Tibial nerve (tissue), 4 donors: ENCODE results near the gene CBLIF. TPM values are rescaled to one million over a fixed set of nuclear protein-coding genes. Genes with fewer than 3 reads are reported as not detected.

ENCODE experiments used
- DNase-seq, 2 donors: peaks; one replicate each; pipeline ENCODE4 v3.0.0-alpha.2; 2019; ENCODE audit warnings: low spot score in 2 of 2
- H3K27ac ChIP-seq, 4 donors: fragments of 200-600 bp; sonication (generic) in 3 of 4; one replicate each; pipeline ENCODE4 v1.5.1; 2017 to 2019; ENCODE audit warnings: mild to moderate bottlenecking in 1 of 4
- H3K27me3 ChIP-seq, 2 donors: fragments of 200-600 bp; sonication (generic) in 1 of 2; one replicate each; pipeline versions ENCODE4 v1.5.1 to v1.6.0; 2017 to 2019
- H3K36me3 ChIP-seq, 3 donors: fragments of 200-600 bp; sonication (generic); one replicate each; pipeline ENCODE4 v1.5.1; 2018 to 2019
- H3K4me1 ChIP-seq, 4 donors: fragments of 200-600 bp; sonication (generic) in 3 of 4; one replicate each; pipeline ENCODE4 v1.5.1; 2017 to 2019
- H3K4me3 ChIP-seq, 4 donors: fragments of 200-600 bp; sonication (generic) in 3 of 4; one replicate each; pipeline ENCODE4 v1.5.1; 2017 to 2019; ENCODE audit warnings: mild to moderate bottlenecking in 1 of 4, moderate library complexity in 1 of 4
- H3K9me3 ChIP-seq, 4 donors: fragments of 200-600 bp; sonication (generic) in 3 of 4; one replicate each; pipeline ENCODE4 v1.5.1; 2017 to 2019
- EP300 ChIP-seq, 2 donors: sonication (generic); formaldehyde crosslinking; IDR thresholded peaks; one replicate each; pipeline ENCODE4 v1.6.1; 2017; ENCODE audit warnings: antibody characterized with exemption in 2 of 2, mild to moderate bottlenecking in 1 of 2
- POLR2A ChIP-seq, 2 donors: fragments of 450-650 bp; IDR thresholded peaks; one replicate each; pipeline ENCODE4 v1.6.1; 2017; ENCODE audit warnings: antibody characterized with exemption in 2 of 2, mild to moderate bottlenecking in 2 of 2, moderate library complexity in 2 of 2
- WGBS, 2 donors: methylation state at CpG; one replicate each; pipeline ENCODE4 v1.1.5; 2018; 5-methylcytosine and 5-hydroxymethylcytosine counted together
- total RNA-seq, 4 donors: library from RNA; depleted of rRNA; stranded (reverse); fragments of >200 nt; gene quantifications; one replicate each; pipeline ENCODE4 v1.1.0, GENCODE V29; 2016
- TF ChIP-seq, protein P1 (sequence below), 5 experiments: fragments of 200-600 bp in 3 of 5; fragments of 450-650 bp in 2 of 5; sonication (generic) in 3 of 5; IDR thresholded peaks; one replicate each; pipeline ENCODE4 v1.5.1; 2016 to 2019; ENCODE audit warnings: antibody characterized with exemption in 5 of 5, mild to moderate bottlenecking in 3 of 5, moderate library complexity in 2 of 5

CBLIF gene
- total RNA-seq, 4 donors from 2014 or later, result not detected

DNA sequence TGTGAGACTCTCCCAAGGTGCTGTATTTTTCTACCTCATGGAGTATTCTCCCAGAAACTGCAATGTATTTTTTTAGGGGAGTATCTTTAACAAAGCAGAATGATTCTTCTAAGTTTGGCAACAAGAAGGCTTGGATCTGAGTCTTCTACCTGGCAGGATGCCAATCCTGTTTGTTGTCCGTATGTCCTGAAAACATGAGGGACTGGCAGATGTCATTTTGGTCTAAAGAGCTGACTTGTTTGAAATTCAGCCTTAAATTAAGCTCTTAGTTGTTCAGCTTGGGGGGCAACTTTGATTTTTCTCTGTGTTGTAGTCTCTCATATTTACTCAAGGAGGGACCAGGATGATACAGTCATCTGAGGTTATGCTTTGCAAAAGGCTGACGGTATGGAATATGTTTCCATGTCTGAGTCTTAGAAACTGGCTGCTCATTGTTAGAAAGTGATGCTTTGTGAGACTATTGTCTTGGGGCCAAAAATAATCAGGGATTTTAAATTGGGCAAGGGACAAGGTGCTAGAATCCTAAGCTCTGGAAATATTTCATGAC lies 44.1 kb downstream of the CBLIF start:
- peaks cover 0 to 54% (median 0%) of the 10 kb centered on the region in 3 donors for H3K36me3 ChIP-seq
- WGBS, 2 donors, result 29 to 43% methylated on average over 2 of the region's 2 CpGs

DNA sequence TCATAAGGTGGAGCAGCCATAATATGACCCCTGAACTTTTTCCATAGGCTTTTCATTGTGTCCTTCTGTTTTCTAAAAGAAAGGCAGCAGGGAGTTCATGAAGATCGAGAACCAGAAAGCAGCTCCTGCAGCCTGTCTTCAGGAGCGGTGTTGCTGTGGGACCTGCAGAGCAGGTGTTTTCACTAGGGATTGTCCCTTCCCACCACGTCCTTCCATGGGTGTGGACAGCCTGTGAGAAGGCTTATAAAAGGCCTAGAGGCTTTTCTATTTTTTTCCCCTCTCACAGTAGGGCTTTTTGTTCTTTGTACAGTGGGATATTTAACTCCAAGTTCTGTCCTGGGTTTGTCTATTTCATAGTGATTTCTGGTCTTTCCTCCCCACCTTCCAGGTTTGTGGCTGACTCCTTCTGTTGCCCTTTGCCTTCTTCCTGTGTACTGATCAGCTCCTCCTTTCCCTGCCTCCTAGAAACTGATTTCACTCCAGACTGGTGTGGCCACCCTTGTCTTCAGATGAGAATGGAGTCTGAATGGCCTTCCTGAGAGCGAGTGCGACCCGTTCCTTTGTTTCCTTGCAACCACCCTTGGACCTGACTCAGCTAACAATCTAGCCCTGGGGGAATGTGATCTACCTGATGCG lies 44.8 kb downstream of the CBLIF start:
- no peaks in the 10 kb centered on the region for H3K27me3 ChIP-seq
- no peak for DNase-seq
- no peak overlapping the region for H3K4me3 ChIP-seq
- peaks cover 0 to 7% (median 0%) of the 10 kb centered on the region in 4 donors for H3K4me1 ChIP-seq
- TF ChIP-seq EP300 (IDR thresholded peaks at IDR 0.05) (no peak), POLR2A (IDR thresholded peaks at IDR 0.05) (no peak)
- TF ChIP-seq, protein P1, sequence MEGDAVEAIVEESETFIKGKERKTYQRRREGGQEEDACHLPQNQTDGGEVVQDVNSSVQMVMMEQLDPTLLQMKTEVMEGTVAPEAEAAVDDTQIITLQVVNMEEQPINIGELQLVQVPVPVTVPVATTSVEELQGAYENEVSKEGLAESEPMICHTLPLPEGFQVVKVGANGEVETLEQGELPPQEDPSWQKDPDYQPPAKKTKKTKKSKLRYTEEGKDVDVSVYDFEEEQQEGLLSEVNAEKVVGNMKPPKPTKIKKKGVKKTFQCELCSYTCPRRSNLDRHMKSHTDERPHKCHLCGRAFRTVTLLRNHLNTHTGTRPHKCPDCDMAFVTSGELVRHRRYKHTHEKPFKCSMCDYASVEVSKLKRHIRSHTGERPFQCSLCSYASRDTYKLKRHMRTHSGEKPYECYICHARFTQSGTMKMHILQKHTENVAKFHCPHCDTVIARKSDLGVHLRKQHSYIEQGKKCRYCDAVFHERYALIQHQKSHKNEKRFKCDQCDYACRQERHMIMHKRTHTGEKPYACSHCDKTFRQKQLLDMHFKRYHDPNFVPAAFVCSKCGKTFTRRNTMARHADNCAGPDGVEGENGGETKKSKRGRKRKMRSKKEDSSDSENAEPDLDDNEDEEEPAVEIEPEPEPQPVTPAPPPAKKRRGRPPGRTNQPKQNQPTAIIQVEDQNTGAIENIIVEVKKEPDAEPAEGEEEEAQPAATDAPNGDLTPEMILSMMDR (IDR thresholded peaks at IDR 0.05), result no peak
- 67 to 74% methylated on average over 7 of the region's 7 CpGs for WGBS, 2 donors
- H3K36me3 ChIP-seq, result peaks cover 0 to 54% (median 0%) of the 10 kb centered on the region in 3 donors
- H3K27ac ChIP-seq, result no peak overlapping the region
- H3K9me3 ChIP-seq, result no peaks in the 10 kb centered on the region

More for the DNA sequence above, 44.1 kb downstream of the CBLIF start:
- Histone ChIP-seq H3K4me3 (no peak overlapping the region), H3K27me3 (no peaks in the 10 kb centered on the region), H3K27ac (peak overlapping the region in 1 of 4 donors; percentile 55), H3K4me1 (peaks cover 0 to 7% (median 0%) of the 10 kb centered on the region in 4 donors), H3K9me3 (no peaks in the 10 kb centered on the region)
- no peak for DNase-seq
- TF ChIP-seq, protein P1 (IDR thresholded peaks at IDR 0.05), result no peak
- TF ChIP-seq EP300 (IDR thresholded peaks at IDR 0.05) (no peak), POLR2A (IDR thresholded peaks at IDR 0.05) (no peak)

DNA sequence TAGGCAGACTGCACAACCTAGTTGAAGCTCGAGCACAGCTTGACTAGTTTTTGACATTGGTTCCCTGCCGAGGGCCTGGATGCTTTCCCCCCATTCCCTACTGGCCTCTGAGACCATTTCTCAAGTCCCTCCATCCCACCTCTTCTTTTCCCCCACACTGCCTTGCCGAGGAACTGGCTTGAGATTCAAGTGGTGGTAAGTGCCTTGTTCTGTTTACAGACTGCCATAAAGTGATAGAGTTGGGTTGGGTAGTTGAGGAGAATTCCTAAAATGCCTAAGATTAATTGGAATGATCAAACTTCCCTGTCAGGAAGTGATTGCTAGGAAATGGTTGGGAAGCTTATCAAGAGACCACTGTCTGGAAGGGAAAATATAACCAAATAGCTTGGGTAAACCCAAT lies 50.9 kb downstream of the CBLIF start:
- WGBS, 2 donors, result 70 to 72% methylated on average over 3 of the region's 3 CpGs
- Histone ChIP-seq H3K36me3 (peaks cover 0 to 89% (median 0%) of the 10 kb centered on the region in 3 donors), H3K4me3 (no peak overlapping the region), H3K27me3 (no peaks in the 10 kb centered on the region), H3K9me3 (no peaks in the 10 kb centered on the region), H3K27ac (no peak overlapping the region), H3K4me1 (no peaks in the 10 kb centered on the region)
- TF ChIP-seq EP300 (IDR thresholded peaks at IDR 0.05) (no peak), POLR2A (IDR thresholded peaks at IDR 0.05) (no peak)
- TF ChIP-seq, protein P1 (IDR thresholded peaks at IDR 0.05), result no peak
- no peak for DNase-seq

DNA sequence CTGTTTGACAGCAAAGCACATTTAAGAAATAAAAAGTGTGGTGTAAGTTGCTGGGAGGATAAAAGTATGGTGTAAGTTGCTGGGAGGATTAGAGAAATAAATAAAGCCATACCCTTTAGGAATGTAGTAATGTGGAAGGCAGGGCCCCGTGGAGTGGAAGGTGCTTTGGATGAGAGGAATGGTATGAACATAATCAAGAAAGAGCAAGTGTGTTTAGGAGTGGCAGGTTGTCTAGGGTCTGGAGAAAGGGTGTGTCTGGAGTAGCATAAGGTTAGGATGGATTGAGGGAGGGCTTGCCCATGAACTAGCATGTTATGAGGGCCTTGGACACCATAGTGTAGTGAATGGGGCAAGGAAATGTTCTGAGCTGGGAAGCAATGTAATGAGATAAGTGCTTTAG lies 52.8 kb downstream of the CBLIF start:
- Histone ChIP-seq H3K9me3 (no peaks in the 10 kb centered on the region), H3K27ac (no peak overlapping the region), H3K27me3 (no peaks in the 10 kb centered on the region), H3K4me1 (peaks cover 0 to 2% (median 0%) of the 10 kb centered on the region in 4 donors), H3K36me3 (peaks cover 0 to 85% (median 4%) of the 10 kb centered on the region in 3 donors), H3K4me3 (no peak overlapping the region)
- DNase-seq, result no peak
- TF ChIP-seq EP300 (IDR thresholded peaks at IDR 0.05) (no peak), POLR2A (IDR thresholded peaks at IDR 0.05) (no peak)
- TF ChIP-seq, protein P1 (IDR thresholded peaks at IDR 0.05), result no peak
- 79 to 84% methylated on average over 1 of the region's 1 CpG for WGBS, 2 donors

DNA sequence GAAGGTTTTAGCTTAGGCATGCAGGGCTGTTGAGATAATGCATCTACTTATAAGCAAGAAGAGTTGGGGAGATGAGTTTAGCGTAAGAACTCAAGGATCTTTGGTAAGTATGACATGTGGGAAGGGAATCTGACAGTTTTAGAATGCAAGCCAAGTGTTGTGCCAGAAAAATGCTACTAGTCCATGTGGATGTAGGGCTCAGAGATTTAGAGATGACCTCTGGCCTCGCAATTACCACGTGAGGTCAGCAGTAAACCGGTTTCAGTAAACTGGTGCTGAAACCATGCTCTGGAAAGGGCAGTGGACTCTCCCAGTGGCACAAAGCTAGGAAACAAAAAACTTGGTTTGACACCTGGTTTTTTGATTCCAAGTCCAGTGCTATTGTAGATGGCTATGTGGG lies 53.7 kb downstream of the CBLIF start:
- Histone ChIP-seq H3K4me3 (no peak overlapping the region), H3K4me1 (peaks cover 0 to 10% (median 0%) of the 10 kb centered on the region in 4 donors), H3K27me3 (no peaks in the 10 kb centered on the region), H3K27ac (no peak overlapping the region), H3K36me3 (peaks cover 0 to 78% (median 4%) of the 10 kb centered on the region in 3 donors), H3K9me3 (no peaks in the 10 kb centered on the region)
- 72% methylated on average over 4 of the region's 4 CpGs for WGBS, 2 donors
- DNase-seq, result no peak
- TF ChIP-seq, protein P1 (IDR thresholded peaks at IDR 0.05), result no peak
- no peak for TF ChIP-seq EP300 (IDR thresholded peaks at IDR 0.05)
- TF ChIP-seq POLR2A (IDR thresholded peaks at IDR 0.05), result no peak
